ENCODE measurements around the gene PGF.

The PGF gene

GRCh38 chr14:74954947-74955228 is 509 bp downstream of the PGF start:
- no peak for DNase-seq

GRCh38 chr14:74954232-74954946 is 1.0 kb downstream of the PGF start:
- no peak for DNase-seq

DNA sequence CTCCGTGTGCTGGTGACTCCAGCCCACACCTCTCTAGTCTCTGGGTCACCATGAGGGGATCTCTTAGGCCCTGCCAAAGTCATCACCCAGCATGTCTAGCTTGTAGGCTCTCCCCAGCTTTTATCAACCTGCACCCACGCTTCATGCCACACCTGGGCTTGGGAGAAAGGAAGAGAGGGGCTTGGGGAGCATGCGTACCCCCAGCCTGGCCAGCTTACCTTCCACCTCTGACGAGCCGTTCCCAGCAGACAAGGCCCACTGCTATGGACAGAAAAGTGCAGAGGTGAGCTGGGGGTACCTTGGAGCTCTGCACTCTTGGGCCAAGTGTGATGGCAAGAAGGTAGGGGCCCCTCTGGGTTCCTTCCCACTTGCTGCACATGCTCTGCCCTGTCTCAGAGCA is 1.7 kb downstream of the PGF start:
- no peak for DNase-seq

GRCh38 chr14:74952697-74953484 is 2.5 kb downstream of the PGF start:
- DNase-seq = peak; percentile 36

- DNase-seq = no peak
Observed at GRCh38 chr14:74952180-74952665, 3.2 kb downstream of the PGF start.

GRCh38 chr14:74951443-74952179 is 3.8 kb downstream of the PGF start:
- no peak for DNase-seq

DNA sequence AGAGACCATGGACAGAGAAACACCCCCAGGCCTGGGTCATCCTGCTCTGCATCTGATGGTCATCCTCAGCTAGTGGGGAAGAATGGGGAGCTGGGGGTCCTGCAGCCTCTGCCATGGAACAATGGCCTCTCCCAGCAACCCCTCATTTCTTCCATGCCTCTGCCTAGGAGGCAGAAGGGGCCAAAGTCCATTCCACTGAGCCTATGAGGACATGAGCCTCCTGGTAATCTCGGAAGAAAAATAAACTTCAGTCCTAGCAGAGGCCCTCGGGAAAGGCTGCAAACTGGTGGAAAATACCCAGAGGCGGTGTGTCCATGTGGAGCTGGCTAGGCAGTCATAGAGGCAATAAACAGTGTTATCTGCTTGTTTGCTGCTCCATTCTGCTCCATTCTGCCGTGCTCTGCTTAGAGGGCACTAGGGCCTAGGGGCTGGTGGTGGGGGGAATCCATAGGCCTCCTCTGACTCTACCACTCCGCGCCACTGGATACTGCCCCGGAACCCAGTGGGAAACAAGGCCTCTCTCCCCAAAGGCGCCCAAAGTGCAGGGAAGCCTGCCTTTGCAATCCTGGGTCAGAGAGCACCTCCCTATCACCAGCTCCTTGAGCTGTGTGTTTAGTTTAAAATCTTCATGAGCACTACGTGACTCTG is 4.5 kb downstream of the PGF start:
- no peak for DNase-seq

GRCh38 chr14:74949859-74950573 is 5.4 kb downstream of the PGF start:
- no peak for DNase-seq

- no peak for DNase-seq
Observed at GRCh38 chr14:74949191-74949601, 6.2 kb downstream of the PGF start.

DNA sequence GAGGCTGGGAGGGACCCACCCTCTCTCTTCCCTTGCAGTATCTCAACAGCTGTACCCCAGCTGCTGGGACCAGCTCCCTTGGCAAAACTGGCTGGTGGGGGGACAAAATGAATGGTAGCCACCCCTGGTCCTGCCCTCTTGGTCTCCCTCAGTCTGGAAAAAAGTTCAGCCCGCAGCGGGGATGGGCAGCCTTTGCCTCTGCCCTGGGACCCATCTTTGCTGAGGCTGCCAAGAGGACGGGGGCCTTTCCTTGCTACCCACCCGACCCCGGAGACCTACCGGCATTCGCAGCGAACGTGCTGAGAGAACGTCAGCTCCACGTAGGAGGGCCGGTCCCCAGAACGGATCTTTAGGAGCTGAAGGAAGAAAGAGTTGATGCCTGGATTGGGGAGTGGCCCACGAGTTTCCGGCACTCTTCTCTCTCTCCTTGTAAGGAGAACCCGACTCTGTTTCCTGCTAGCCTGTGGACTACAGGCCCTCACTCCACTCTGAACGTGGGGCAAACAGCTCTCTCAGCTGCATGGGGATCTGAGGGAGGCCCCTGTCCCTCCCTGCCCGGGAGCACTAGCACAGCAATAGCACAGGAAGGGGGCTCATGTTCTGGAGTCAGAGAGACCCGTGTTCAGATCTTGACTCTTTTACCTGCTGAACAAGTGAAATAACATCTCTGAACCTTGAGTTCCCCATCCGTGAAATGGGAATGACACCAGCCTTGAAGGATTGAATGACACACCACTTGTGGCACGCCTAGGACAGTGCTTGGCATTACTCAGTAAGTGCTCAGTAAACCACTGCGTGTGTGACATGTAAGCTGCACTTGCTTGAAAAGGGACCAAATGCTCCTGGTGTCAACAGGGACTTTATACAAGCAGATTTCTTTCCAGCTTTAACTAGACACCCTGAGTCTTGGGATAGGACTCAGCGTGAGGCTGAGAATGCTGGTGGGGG is 6.9 kb downstream of the PGF start:
- no peak for DNase-seq

DNA sequence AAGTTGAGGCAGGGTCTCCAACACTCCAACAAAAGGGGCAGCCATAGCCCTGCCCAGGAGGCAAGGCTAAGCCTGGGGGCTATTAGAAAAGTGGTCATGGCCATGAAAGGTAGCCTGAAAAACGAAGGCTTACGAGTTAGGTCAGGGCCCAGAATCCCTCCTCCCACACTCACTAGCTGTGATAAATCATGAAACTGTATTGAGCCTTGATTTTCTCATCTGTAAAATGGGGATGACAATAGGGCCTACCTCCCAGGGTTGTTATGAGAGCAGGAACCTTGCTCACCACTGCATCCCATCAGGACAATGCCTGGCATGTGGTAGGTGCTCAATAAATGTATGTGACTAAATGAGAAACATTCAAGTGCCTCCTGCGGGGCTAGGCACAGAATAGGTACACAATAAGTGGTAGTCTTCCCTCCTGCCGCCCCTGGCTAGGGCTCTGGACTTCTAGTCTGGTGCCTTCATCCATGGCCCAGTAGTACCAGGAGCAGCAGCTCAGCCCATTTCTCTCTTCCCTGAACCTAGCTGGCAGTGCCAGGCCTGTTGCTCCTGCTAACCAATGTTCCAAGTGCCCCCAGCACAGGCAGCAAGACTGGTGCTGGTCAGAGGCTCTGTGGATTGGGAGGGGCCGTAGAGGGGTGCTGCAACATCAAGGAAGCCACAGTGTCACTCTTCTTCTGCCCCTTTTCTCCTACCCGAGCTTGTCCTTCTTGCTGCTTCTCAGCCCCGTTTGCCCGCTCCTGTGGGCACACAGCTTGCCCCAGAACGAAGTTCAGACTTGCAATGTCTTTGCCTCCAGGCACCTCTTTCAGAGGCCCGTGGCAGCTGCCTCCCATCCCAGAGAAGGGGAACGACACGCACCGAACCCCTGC is 7.8 kb downstream of the PGF start:
- no peak for DNase-seq

- no peak for DNase-seq
Observed at GRCh38 chr14:74946659-74947281, 8.6 kb downstream of the PGF start.

GRCh38 chr14:74945852-74946658 is 9.3 kb downstream of the PGF start:
- DNase-seq = peak; percentile 64

- DNase-seq = no peak
Observed at GRCh38 chr14:74945261-74945851, 10.0 kb downstream of the PGF start.

DNA sequence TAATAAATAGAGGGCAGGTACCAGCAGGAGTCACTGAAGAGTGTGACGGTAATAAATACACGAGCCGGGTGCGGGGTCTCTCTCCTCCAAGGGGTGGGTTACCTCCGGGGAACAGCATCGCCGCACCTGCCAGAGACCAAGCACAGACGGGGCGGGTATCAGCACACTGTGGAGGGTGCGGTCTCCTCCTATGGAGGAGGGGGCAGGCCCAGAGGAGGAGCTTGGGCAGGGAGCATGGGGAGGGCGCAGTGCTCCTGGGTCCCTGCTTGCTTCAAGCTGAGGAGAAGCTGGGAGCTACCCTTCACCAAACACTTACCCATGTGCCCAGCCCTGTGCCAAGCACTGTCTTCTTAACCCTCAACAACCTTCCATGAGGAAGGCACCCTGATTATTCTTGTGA is 12.8 kb downstream of the PGF start:
- no peak for DNase-seq

GRCh38 chr14:74942181-74942580 is 13.2 kb downstream of the PGF start:
- no peak for DNase-seq

- DNase-seq = peak; percentile 27
Observed at GRCh38 chr14:74941676-74942097, 13.7 kb downstream of the PGF start.

DNA sequence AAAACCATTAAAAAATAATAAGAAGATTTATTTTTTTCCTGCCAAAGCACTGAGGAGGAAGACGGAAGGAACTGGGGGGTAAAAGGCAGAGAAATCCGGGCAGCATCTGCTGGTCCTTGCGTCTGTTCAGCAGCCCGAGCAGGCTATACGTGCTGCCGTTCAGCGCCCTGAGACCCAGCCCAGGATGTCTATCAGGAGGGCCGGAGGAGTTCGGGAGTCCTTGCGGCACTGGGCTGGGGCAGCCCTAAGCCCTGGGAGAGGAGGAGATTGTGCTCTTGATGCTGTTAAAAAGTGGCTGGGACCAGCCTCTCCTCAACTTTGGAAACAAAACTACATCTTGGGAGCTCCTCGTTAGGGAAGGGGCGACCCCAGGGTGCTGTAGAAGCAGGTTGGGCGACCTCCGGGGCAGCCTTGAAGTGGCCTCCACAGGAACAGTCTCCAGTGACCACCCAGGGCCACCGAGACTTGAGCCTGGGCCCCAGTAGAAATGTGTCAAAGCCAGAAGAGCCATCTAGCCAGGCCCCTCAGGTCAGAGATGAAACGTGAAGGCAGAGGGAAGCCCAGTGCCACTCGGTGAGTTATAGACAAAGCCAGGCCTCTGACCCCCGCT is 14.3 kb downstream of the PGF start:
- DNase-seq = no peak
